ENCODE measurements around the gene NMRAL1. TPM values are rescaled to one million over a fixed set of nuclear protein-coding genes. Genes with fewer than 3 reads are reported as not detected.

Gene NMRAL1
- total RNA-seq, 1 donor from 2014 or later, result 30.7 TPM

DNA sequence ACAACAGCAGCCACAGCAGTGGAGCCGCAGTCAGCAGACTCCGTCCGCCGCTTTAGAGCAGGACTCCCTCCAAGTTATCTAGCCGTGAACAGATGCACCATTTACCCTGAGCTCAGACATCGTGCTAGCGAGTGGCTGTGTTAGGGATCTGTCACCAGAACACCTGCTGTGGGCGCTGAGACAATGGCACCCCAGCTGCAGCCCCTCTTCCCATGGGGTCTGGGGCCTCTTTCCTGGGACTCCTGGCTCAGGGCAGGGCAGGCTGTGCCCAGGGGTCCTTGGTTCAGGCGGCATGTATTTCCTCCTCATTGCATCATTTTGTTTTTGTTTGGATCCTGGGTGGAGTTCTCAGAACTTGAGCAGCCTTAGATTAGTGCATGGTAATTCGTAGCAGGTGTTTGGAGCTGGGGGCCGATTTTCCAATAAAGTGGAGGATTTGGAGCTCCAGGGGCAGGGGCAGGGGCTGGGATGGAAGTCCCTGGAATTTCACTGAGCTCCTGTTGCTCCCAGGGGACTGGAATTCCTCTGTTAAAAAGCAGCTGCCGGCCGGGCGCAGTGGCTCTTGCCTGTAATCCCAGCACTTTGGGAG is 23.4 kb downstream of the NMRAL1 start:
- Mint-ChIP-seq H3K4me1 (ENCODE audit: low read depth) (no peaks in the 10 kb centered on the region), H3K9me3 (no peaks in the 10 kb centered on the region), H3K27ac (no peak overlapping the region), H3K36me3 (ENCODE audit: low read depth) (peaks cover 62% of the 10 kb centered on the region), H3K4me3 (ENCODE audit: low read depth) (no peak overlapping the region), H3K27me3 (ENCODE audit: low read depth) (no peaks in the 10 kb centered on the region)
- DNase-seq (ENCODE audit: low spot score), result no peak
- intact Hi-C loops (cut with micrococcal nuclease), result no loop called here

DNA sequence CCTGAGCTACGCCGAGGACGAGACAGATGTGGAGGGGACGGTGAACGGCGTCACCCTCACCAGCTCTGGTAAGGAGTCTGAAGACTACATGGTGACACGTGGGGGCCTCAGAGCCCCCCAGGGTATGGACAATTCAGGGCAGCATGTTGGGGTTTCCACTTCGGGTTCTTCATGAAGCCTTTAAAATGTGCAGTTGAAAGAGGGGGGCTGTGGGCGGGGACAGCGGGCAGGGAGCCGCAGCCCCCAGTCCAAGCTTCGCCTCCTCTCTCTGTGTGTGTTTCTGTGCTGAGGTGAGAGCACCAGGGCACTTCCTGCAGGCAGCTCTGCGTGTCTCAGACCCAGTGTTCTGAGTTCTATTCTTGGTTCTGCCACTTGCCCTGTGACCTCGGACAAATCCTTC is 24.0 kb downstream of the NMRAL1 start:
- intact Hi-C loops (cut with micrococcal nuclease), result no loop called here
- Mint-ChIP-seq H3K9me3 (no peaks in the 10 kb centered on the region), H3K4me3 (ENCODE audit: low read depth) (no peak overlapping the region), H3K36me3 (ENCODE audit: low read depth) (peaks cover 58% of the 10 kb centered on the region), H3K27me3 (ENCODE audit: low read depth) (no peaks in the 10 kb centered on the region), H3K27ac (no peak overlapping the region), H3K4me1 (ENCODE audit: low read depth) (no peaks in the 10 kb centered on the region)
- no peak for DNase-seq (ENCODE audit: low spot score)

DNA sequence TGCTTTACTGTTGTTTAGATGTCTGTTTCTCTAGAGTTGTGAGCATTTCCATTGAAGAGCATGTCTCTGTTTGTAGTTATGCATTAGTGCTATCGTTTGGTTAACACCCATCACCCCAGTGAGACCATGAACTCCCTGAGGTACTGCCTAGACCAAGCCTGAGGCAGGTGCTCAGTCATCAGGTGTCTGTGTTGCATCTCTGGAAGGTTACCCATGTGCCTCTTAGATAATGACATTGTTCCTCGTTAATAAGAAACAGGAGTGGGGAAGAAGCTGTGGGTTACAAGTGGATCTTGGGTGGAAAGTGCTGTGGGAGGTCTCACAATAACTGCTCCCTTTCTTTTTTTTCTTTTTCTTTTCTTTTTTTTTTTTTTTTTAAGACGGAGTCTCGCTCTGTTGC is 30.4 kb downstream of the NMRAL1 start:
- Mint-ChIP-seq H3K9me3 (no peaks in the 10 kb centered on the region), H3K4me3 (ENCODE audit: low read depth) (no peak overlapping the region)

DNA sequence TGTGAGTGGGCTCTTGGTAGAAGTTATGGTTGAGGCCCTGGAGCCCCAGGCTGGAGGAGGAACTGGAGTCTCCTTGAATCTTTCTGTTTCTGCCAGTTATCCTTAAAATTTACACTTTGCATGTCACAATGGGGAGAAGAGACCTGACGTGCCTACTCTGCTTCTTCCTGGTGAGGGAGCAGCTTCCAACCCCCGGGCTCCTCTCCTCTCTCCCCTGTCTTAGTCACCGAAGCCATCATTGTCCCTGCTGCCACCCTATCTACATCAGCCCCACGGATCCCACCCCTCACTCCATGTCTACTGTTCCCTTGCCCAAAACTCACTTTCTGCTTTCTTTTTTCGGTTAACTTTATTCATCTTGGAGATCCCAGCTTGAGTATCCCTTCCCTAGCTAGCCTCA is 31.2 kb downstream of the NMRAL1 start:
- Mint-ChIP-seq H3K9me3 (no peaks in the 10 kb centered on the region), H3K27ac (no peak overlapping the region), H3K27me3 (ENCODE audit: low read depth) (no peaks in the 10 kb centered on the region), H3K4me1 (ENCODE audit: low read depth) (no peaks in the 10 kb centered on the region), H3K4me3 (ENCODE audit: low read depth) (no peak overlapping the region), H3K36me3 (ENCODE audit: low read depth) (peaks cover 70% of the 10 kb centered on the region)
- DNase-seq (ENCODE audit: low spot score), result no peak
- intact Hi-C loops (cut with micrococcal nuclease), result no loop called here

More for the DNA sequence above, 30.4 kb downstream of the NMRAL1 start:
- Mint-ChIP-seq H3K27ac (no peak overlapping the region), H3K4me1 (ENCODE audit: low read depth) (no peaks in the 10 kb centered on the region), H3K36me3 (ENCODE audit: low read depth) (peaks cover 70% of the 10 kb centered on the region), H3K27me3 (ENCODE audit: low read depth) (no peaks in the 10 kb centered on the region)
- intact Hi-C loops (cut with micrococcal nuclease), result no loop called here
- no peak for DNase-seq (ENCODE audit: low spot score)

DNA sequence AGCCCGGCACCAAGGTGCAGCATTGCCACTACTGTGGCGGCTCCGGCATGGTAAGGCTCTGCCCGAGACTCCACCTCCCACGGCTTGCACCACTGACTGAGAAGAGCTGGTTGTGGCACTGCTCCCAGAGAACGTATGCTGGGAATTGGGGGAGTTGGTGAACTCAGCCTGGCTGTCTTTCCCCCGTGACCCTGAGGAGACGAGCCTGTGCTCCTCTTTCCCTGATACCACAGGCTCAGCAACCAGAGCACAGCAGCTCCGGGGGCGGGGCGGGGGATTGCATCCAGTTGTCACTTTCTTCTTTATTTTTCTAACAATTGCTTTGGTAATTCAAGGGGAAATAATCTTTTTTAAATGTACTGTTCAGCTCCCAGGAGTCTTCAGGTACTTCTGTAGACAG is 32.1 kb downstream of the NMRAL1 start:
- Mint-ChIP-seq H3K27ac (no peak overlapping the region), H3K4me3 (ENCODE audit: low read depth) (no peak overlapping the region)

DNA sequence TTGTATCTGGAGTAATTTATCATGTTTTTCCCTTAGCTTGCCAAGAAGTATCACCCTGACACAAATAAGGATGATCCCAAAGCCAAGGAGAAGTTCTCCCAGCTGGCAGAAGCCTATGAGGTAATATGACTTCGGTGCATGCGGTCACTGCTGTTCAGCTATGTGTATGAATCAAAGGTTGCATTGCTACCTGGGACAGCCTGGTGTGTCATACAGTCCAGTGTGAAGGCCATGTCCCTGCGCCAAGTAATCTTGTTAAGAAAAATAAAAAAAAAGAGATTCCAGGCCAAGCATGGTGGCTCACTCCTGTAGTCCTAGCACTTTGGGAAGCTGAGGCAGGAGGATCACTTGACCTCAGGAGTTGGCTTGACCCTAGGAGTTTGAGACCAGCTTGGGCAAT is 37.1 kb downstream of the NMRAL1 start:
- H3K27me3 Mint-ChIP-seq (ENCODE audit: low read depth), result no peaks in the 10 kb centered on the region
- H3K27ac Mint-ChIP-seq, result no peak overlapping the region
- no peaks in the 10 kb centered on the region for H3K9me3 Mint-ChIP-seq
- H3K4me1 Mint-ChIP-seq (ENCODE audit: low read depth), result peaks cover 7% of the 10 kb centered on the region
- H3K36me3 Mint-ChIP-seq (ENCODE audit: low read depth), result peaks cover 68% of the 10 kb centered on the region
- no peak overlapping the region for H3K4me3 Mint-ChIP-seq (ENCODE audit: low read depth)
- intact Hi-C loops (cut with micrococcal nuclease), result no loop called here
- no peak for DNase-seq (ENCODE audit: low spot score)

More for the DNA sequence above, 32.1 kb downstream of the NMRAL1 start:
- intact Hi-C loops (cut with micrococcal nuclease), result no loop called here
- H3K27me3 Mint-ChIP-seq (ENCODE audit: low read depth), result no peaks in the 10 kb centered on the region
- no peaks in the 10 kb centered on the region for H3K9me3 Mint-ChIP-seq
- H3K4me1 Mint-ChIP-seq (ENCODE audit: low read depth), result no peaks in the 10 kb centered on the region
- peaks cover 68% of the 10 kb centered on the region for H3K36me3 Mint-ChIP-seq (ENCODE audit: low read depth)
- DNase-seq (ENCODE audit: low spot score), result no peak

DNA sequence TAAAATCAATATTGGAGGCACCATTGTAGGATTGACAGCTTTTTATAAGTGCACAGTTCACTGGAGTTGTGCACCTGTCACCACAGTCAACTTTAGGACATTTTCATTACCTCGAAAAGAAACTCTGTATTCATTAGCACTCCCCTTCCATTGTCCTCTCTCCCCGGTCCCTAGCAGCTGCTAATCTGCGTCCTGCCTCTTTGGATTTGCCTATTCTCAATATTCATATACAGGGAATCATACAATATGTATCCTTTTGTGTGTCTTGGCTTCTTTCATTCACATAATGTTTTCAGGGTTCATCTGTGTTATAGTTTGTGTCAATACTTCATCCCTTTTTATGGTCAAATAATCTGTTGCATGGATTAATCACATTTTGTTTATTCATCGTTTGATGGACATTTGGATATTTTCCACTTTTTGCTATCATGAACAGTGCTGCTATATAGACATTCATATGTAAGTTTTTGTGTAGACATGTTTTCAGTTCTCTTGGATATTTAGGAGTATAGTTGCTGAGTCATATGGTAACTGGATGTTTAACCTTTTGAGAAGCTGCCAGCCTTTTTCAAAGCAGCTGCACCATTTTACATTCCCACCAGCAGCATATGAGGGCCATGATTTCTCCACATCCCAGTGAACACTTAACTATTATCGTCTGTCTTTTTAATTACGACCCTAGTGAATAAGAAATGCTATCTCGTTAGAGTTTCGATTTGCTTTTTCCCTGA is 38.9 kb downstream of the NMRAL1 start:
- no peak overlapping the region for H3K4me3 Mint-ChIP-seq (ENCODE audit: low read depth)

DNA sequence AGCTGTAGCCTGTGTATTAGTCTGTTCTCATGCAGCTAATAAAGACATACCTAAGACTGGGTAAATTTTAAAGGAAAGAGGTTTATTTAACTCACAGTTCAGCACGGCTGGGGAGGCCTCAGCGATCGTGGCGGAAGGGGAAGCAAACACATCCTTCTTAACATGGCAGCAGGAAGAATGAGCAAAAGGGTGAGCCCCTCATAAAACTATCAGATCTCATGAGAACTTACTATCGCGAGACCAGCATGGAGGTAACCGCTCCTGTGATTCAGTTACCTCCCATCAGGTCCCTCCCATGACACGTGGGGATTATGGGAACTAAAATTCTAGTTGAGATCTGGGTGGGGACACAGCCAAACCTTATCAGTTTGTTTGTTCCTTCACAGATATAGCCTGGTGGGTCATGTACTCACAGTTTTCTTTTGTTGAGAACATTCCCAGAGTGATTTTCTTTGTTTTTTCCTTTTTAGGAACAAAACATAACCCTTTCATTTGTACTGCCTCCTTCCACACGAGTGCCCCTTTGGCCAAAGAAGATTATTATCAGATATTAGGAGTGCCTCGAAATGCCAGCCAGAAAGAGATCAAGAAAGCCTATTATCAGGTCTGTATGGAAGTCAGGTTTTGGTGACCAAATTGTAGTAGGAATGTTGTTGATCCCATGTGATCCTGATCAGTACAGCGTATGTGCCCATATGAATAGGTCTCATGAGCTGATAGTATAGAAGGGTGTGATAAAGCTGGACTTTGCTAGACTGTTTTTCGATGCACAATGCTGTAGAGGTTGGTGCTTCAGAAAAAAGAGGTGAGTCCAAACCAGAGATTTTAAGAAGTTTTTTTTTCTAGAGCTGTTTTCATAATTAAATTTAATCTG is 40.3 kb downstream of the NMRAL1 start:
- no peaks in the 10 kb centered on the region for H3K9me3 Mint-ChIP-seq
- no peak overlapping the region for H3K27ac Mint-ChIP-seq
- H3K27me3 Mint-ChIP-seq (ENCODE audit: low read depth), result no peaks in the 10 kb centered on the region
- peaks cover 59% of the 10 kb centered on the region for H3K36me3 Mint-ChIP-seq (ENCODE audit: low read depth)
- no peak for DNase-seq (ENCODE audit: low spot score)
- intact Hi-C loops (cut with micrococcal nuclease), result no loop called here
- peaks cover 8% of the 10 kb centered on the region for H3K4me1 Mint-ChIP-seq (ENCODE audit: low read depth)
- H3K4me3 Mint-ChIP-seq (ENCODE audit: low read depth), result no peak overlapping the region

More for the DNA sequence above, 38.9 kb downstream of the NMRAL1 start:
- Mint-ChIP-seq H3K27ac (no peak overlapping the region), H3K36me3 (ENCODE audit: low read depth) (peaks cover 61% of the 10 kb centered on the region), H3K9me3 (no peaks in the 10 kb centered on the region), H3K4me1 (ENCODE audit: low read depth) (peaks cover 8% of the 10 kb centered on the region), H3K27me3 (ENCODE audit: low read depth) (no peaks in the 10 kb centered on the region)
- no peak for DNase-seq (ENCODE audit: low spot score)
- intact Hi-C loops (cut with micrococcal nuclease), result no loop called here

DNA sequence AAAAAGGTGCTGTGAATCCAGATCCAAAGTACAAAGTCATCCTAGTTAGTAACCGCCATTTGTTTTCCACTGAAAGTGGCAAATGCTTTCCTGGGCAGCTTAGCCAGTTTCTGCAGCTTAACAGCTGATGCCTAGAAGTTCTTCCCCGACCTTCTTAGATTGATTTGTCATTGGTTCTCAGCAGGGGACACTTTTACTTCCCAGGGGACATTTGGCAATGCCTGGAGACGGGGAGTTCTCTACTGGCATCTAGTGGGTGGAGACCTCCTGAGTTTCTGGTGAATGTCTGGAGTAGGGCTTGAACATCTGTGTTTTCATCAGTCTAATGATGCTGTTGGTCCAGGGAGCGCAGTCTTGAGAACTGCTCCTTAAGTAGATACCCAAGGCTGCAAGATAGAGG is 41.2 kb downstream of the NMRAL1 start:
- intact Hi-C loops (cut with micrococcal nuclease), result no loop called here
- Mint-ChIP-seq H3K9me3 (no peaks in the 10 kb centered on the region), H3K4me3 (ENCODE audit: low read depth) (no peak overlapping the region), H3K36me3 (ENCODE audit: low read depth) (peaks cover 59% of the 10 kb centered on the region), H3K27ac (no peak overlapping the region), H3K4me1 (ENCODE audit: low read depth) (peaks cover 12% of the 10 kb centered on the region), H3K27me3 (ENCODE audit: low read depth) (no peaks in the 10 kb centered on the region)
- DNase-seq (ENCODE audit: low spot score), result no peak

DNA sequence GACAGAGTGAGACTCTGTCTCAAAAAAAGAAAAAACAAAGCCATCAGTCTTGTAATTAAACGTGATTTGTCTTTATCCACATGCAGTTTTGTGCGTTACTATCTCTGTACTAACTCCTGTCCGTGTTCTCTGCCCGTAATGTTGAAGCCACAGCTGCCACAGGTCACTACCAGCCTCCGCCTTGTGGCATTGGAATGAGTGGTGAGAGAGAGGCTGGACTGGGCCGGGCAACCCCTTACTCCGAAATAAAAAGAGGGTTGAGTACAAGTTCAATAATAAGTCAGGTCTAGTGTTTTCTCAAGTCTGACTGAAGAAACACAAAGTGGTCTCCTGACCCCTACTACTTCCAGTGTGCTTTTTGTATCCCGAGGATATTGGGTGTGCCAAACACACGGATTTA is 43.4 kb downstream of the NMRAL1 start:
- Mint-ChIP-seq H3K27me3 (ENCODE audit: low read depth) (no peaks in the 10 kb centered on the region), H3K36me3 (ENCODE audit: low read depth) (peaks cover 62% of the 10 kb centered on the region), H3K9me3 (no peaks in the 10 kb centered on the region), H3K4me3 (ENCODE audit: low read depth) (no peak overlapping the region), H3K27ac (no peak overlapping the region), H3K4me1 (ENCODE audit: low read depth) (peaks cover 26% of the 10 kb centered on the region)
- no peak for DNase-seq (ENCODE audit: low spot score)
- intact Hi-C loops (cut with micrococcal nuclease), result no loop called here

DNA sequence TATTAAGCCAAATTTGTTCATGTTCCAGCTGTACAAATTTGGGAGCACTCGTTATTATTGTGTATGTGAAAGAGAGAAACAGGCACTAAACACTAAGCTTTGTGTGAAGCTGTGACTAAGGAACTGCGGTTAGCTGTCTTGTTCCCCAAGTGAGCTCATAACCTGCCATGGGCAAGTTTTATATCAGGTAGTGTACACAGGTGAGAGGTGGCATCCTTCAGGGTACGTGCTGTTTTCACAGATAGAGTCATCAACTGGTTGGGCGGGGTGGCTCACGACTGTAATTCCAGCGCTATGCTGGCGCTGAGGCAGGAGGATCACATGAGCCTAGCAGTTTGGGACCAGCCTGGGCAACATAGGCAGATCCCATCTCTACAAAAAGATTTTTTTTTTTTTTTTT is 45.9 kb downstream of the NMRAL1 start:
- no peaks in the 10 kb centered on the region for H3K27me3 Mint-ChIP-seq (ENCODE audit: low read depth)
- H3K27ac Mint-ChIP-seq, result no peak overlapping the region
- intact Hi-C loops (cut with micrococcal nuclease), result no loop called here
- no peaks in the 10 kb centered on the region for H3K9me3 Mint-ChIP-seq
- H3K4me1 Mint-ChIP-seq (ENCODE audit: low read depth), result peaks cover 23% of the 10 kb centered on the region
- peak overlapping the region; percentile 40 for H3K4me3 Mint-ChIP-seq (ENCODE audit: low read depth)
- no peak for DNase-seq (ENCODE audit: low spot score)
- H3K36me3 Mint-ChIP-seq (ENCODE audit: low read depth), result peaks cover 45% of the 10 kb centered on the region

DNA sequence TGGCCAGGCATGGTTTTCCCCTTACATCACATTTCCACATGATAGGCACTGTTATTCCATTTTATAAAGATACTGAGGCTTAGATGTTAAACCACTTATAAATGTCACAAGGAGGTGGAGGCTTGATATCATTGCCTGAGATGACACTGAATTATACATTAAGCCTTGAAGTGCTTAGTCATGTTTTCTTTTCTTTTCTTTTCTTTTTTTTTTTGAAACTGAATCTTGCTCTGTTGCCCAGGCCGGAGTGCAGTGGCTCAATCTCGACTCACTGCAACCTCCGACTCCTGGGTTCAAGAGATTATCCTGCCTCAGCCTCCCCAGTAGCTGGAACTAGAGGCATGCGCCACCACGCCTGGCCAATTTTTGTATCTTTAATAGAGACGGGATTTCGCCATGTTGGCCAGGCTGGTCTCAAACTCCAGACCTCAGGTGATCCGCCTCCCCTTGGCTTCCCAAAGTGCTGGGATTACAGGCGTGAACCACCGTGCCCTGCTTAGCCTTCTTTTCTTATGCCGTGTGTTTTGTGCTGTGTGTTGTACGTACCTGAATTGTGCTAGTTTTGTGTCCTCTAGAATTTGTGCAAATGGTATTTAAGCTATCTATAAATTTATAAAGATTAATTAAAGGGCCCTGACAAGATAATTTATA is 47.6 kb downstream of the NMRAL1 start:
- Mint-ChIP-seq H3K4me1 (ENCODE audit: low read depth) (peaks cover 23% of the 10 kb centered on the region), H3K27me3 (ENCODE audit: low read depth) (no peaks in the 10 kb centered on the region), H3K4me3 (ENCODE audit: low read depth) (peak overlapping the region; percentile 98), H3K9me3 (no peaks in the 10 kb centered on the region), H3K27ac (peak overlapping the region; percentile 100), H3K36me3 (ENCODE audit: low read depth) (peaks cover 36% of the 10 kb centered on the region)
- no peak for DNase-seq (ENCODE audit: low spot score)
- intact Hi-C loops (cut with micrococcal nuclease), result no loop called here

Measured in activated T-helper 2 cell treated with anti-CD3 and anti-CD28 coated beads, Interferon-gamma antibody, Interleukin-2, Interleukin-4, amounts not matched to agents 10 μg/mL and 5 μg/mL and 100 μg/mL, durations not matched to agents 14 hours and 24 hours and 36 hours (primary cell).